Spleen (tissue), 7 donors: ENCODE data around the gene TMPRSS6.

Experiments used
- CTCF ChIP-seq, 11 experiments: fragments of 200-600 bp in 7 of 11; fragments of 450-650 bp in 4 of 11; sonication (generic) in 4 of 11; IDR thresholded peaks in 8 of 11; conservative IDR thresholded peaks in 3 of 11; 1 replicate in 7 of 11; 2 replicates in 4 of 11; pipeline versions ENCODE4 v1.4.0 to v1.8.0; 2016 to 2021; ENCODE audit warnings: antibody characterized with exemption in 11 of 11, inconsistent platforms in 4 of 11, mild to moderate bottlenecking in 1 of 11
- POLR2A ChIP-seq, 3 donors: fragments of 450-650 bp; IDR thresholded peaks; one replicate each; pipeline ENCODE4 v1.5.1; 2017; ENCODE audit warnings: antibody characterized with exemption in 3 of 3, mild to moderate bottlenecking in 1 of 3
- POLR2AphosphoS5 ChIP-seq, 3 donors: sonication (generic); formaldehyde crosslinking; IDR thresholded peaks; one replicate each; pipeline ENCODE4 v1.5.1; 2017; ENCODE audit warnings: antibody characterized with exemption in 3 of 3
- donor health status: DM: no; HTN: no; CAD: no; lungs with moderate emphysema.
- donor health status: DM: no; HTN: no; CAD: no.
- donor health status: DM: no; HTN: no; CAD: no.

GRCh38 chr22:37154925-37155712 lies 45.6 kb upstream of the TMPRSS6 start:
- TF ChIP-seq POLR2A (IDR thresholded peaks at IDR 0.05) = no peak
- no peak for TF ChIP-seq CTCF (IDR thresholded peaks at IDR 0.05 in 8 of 11, conservative IDR thresholded peaks at IDR 0.05 in 3 of 11)
- no peak for TF ChIP-seq POLR2AphosphoS5 (IDR thresholded peaks at IDR 0.05)
